GM19099 (cell line): ENCODE measurements around the gene SMG1.

ENCODE experiments used
- POLR2A ChIP-seq: IDR thresholded peaks from 3 replicates; pipeline ENCODE4 v1.6.1; 2011; ENCODE audit warnings: low read depth; ENCODE audit not compliant: insufficient read length; ENCODE audit errors: extremely low read depth

The SMG1 gene

GRCh38 chr16:18833707-18834505 lies 92.3 kb downstream of the SMG1 start:
- no peak for TF ChIP-seq POLR2A

- TF ChIP-seq POLR2A, result no peak
Measured at GRCh38 chr16:18832613-18833012, 93.6 kb downstream of the SMG1 start.

GRCh38 chr16:18832006-18832405 lies 94.2 kb downstream of the SMG1 start:
- TF ChIP-seq POLR2A, result no peak

- TF ChIP-seq POLR2A, result no peak
Measured at GRCh38 chr16:18829251-18829650, 97.0 kb downstream of the SMG1 start.

GRCh38 chr16:18827890-18828289 lies 98.3 kb downstream of the SMG1 start:
- no peak for TF ChIP-seq POLR2A

DNA sequence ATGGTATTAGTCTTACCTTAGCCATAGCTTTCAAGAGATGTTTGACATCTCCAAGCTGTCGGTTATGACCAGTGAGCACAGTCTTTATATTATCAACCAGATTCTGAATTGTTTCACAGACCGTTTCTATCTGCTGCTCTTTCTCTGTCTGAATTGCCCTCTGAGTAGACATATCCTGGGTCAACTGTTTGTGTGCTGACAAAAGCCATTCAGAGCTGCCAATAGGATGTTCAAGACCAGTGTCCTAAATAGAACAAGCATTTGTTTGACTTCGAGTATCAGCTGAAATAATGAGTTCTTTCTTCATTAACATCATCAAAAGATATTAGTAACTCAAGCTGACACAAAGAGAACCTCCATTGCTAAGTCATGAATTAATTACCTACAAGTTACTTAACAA lies 109.9 kb downstream of the SMG1 start:
- no peak for TF ChIP-seq POLR2A

DNA sequence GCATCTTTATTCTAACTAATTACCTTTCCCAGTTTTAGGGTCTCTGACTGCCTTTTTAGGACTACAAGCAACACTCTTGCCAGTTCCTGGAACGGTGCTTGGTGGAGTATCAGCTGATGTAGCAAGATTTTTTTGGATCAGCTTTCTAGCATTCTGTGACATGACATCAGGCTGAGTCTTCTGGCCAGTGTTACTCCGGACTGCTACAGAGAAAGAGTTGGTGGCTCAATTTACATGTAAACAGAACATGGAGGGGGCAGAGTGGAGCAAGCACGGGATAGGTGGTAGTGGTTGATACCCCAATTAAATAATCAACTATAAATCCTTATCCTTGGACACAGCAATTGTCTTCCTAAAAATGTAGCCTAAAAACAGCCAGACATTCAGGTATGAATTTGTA lies 114.3 kb downstream of the SMG1 start:
- no peak for TF ChIP-seq POLR2A

- no peak for TF ChIP-seq POLR2A
Measured at GRCh38 chr16:18809165-18809564, 117.0 kb downstream of the SMG1 start.

- TF ChIP-seq POLR2A, result no peak
Measured at GRCh38 chr16:18805257-18805773, 120.9 kb downstream of the SMG1 start.

DNA sequence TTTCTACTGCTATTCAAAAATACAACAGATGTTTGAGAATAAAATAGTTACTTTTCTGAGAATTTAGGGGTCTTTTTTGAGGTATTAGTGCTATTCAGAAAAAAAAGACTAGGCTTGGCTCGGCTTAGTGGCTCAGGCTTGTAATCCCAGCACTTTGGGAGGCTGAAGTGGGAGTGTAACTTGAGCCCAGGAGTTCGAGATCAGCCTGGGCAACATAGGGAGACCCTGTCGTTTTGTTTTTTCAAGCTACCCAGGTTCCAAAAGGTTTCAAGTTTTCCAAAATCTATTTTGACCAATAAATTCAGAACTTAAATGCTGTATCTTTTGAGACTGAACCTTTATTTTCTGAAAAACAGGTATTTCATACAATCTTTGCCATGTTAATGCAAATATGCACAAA lies 121.7 kb downstream of the SMG1 start:
- no peak for TF ChIP-seq POLR2A

DNA sequence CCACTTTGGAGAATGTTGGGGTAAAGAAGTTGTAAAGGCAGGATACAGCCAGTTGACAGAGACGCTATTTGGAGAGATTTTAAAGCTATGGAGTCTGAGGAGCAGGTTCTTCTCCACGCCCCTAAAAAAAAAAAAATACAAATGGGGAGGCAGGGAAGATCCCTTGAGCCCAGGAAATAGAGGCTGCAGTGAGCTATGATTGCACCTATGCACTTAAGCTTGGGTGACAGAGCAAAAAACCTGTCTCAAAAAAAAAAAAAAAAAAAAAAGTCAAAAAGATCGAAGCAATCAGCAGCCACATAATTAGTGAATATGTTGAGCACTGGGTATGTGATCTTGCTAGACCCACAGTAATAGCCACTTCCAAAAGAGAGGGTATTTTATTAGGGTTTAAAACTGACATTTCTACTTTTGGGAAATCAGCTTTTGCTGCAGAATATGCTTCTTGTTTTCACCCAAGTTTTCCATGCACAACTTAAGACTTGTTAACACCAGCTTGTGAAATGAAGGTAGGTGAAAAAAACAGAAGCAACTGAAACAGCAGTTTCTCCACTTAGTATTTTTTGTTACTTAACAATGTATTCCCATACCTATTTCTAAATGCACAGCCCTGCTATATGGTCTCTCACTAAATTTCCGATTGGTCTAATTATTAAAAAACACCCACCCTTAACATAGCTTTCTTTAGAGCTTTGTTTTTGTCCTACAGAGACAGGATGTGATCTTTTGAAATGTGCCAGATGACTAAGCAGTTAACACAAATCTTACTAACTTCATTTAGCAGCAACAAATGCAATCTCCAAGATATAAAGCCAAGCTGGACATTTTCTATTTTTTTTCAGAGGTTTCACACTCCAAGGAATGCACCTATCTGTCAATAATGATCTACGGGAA lies 122.4 kb downstream of the SMG1 start:
- no peak for TF ChIP-seq POLR2A

- TF ChIP-seq POLR2A, result no peak
Measured at GRCh38 chr16:18802767-18803343, 123.4 kb downstream of the SMG1 start.

DNA sequence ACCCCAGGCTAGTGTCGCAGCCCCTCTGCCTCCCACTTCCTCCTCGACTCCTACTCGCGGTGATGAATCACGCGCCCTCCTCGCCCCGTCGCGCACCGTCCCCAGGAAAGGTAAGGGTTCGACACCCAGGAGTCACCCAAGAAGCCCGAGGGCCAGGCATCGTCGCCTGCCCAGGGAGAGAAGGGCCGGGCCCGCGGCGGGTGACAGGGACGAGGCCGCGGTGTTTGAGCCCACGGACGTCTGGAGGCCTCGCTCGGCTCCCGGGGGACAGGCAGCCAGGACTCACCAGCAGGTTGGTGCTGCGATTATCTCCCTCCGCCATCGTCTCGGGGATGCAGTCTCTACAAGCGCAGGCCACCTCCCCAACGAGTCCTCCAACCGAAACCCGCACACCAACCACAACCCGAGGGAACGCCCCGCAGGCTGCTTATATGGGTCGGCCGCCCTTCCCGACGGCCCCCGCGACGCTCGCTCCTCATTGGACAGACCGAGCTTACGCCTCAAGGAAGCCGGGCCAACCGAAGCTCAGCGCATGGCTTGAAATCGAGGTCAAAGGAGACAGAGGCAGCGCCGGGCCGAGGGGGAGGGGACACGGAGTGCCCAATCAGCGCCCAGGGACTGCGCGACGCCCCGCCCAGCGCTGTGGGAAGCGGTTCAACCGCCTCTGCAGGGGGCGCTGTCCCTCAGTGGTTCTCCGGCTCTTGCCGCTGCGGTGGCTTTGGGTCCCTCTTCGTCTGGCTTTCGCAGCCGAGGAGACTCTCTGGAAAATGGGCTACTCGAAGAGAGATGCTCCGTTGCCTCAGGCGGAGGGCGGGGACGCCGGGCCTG lies 124.8 kb downstream of the SMG1 start, which contains the start of gene ARL6IP1:
TSS of gene ARL6IP1 (minus strand) at position 405 of the 828 bp plus-strand sequence. CDS start at position 322, 83 bp downstream.
- peak; percentile 99 for TF ChIP-seq POLR2A

DNA sequence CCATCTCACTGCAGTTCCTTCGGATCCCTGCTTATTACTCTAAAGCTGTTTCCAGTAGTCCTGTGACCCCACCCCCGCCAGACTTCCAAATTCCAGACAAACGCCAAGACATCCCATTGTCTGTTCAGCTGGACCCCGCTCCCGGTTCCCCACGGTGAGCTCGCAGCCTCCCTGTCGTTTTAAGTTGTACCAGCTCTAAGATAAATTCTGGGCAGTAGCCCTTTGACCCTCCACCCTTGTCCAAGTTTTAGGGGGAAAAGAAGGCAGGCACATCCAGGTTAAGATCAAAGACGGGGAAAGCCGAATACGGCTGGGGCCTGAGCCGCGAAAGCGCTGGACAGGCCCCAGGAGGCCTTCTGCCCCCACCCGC lies 125.4 kb downstream of the SMG1 start:
- no peak for TF ChIP-seq POLR2A
